ENCODE measurements around the gene RRP1.

- TF ChIP-seq CTCF (IDR thresholded peaks at IDR 0.05; ENCODE audit: low read length) (no peak), EZH2 (IDR thresholded peaks at IDR 0.05; ENCODE audit: borderline replicate concordance, low read length) (no peak)
These were observed 690 bp downstream of the RRP1 start for GRCh38 chr21:43790010-43790524.

Measured in OCI-LY1 (cell line).